H54 (cell line): ENCODE results near the gene DVL1.
"Not testable (repeated sequence)": the region's sequence is repeated elsewhere in the genome, so short reads cannot be mapped to it uniquely, and the experiment has no call there.

ENCODE experiments used
- DNase-seq: peaks from one replicate; pipeline ENCODE4 v3.0.0; 2011; ENCODE audit warnings: low spot score, mixed read lengths; ENCODE audit not compliant: insufficient read length
- FAIRE-seq: peaks from 3 replicates; lab custom pipeline; 2011; peaks lifted over from hg19 to GRCh38; lab: Jason Lieb, UNC
- POLR2A ChIP-seq: IDR thresholded peaks from 2 replicates; pipeline ENCODE4 v1.6.1; 2011; ENCODE audit warnings: low read depth, mild to moderate bottlenecking, low read length

The DVL1 gene

GRCh38 chr1:1349256-1350012 lies at the start of gene DVL1:
DVL1 (minus strand) TSS chr1:1349418; CDS start chr1:1349065, 353 bp downstream.
- DNase-seq (no peak), FAIRE-seq (no peak)
- TF ChIP-seq POLR2A: no peak; the same call in 1 of the 2 replicates

- FAIRE-seq (no peak), DNase-seq (no peak)
- TF ChIP-seq POLR2A: no peak
These were observed 49.5 kb upstream of the DVL1 start for GRCh38 chr1:1398677-1399186.

- no peak for TF ChIP-seq POLR2A
- no peak for FAIRE-seq
These were observed 48.8 kb upstream of the DVL1 start for GRCh38 chr1:1397839-1398523.

GRCh38 chr1:1395166-1395565 lies 45.9 kb upstream of the DVL1 start:
- DNase-seq (no peak), FAIRE-seq (no peak)
- no peak for TF ChIP-seq POLR2A

More at GRCh38 chr1:1397839-1398523, 48.8 kb upstream of the DVL1 start:
- DNase-seq: no peak

- TF ChIP-seq POLR2A: no peak
- FAIRE-seq (no peak), DNase-seq (no peak)
These were observed 44.9 kb upstream of the DVL1 start for GRCh38 chr1:1394116-1394515.

GRCh38 chr1:1393428-1393827 lies 44.2 kb upstream of the DVL1 start:
- no peak for TF ChIP-seq POLR2A

GRCh38 chr1:1393014-1393413 lies 43.8 kb upstream of the DVL1 start:
- DNase-seq (no peak), FAIRE-seq (no peak)
- TF ChIP-seq POLR2A: no peak

More at GRCh38 chr1:1393428-1393827, 44.2 kb upstream of the DVL1 start:
- DNase-seq (no peak), FAIRE-seq (no peak)

- FAIRE-seq: no peak
- no peak for DNase-seq
- TF ChIP-seq POLR2A: no peak
These were observed 42.0 kb upstream of the DVL1 start for GRCh38 chr1:1391225-1391624.

GRCh38 chr1:1390675-1391074 lies 41.5 kb upstream of the DVL1 start:
- no peak for TF ChIP-seq POLR2A
- no peak for DNase-seq
- FAIRE-seq: no peak

- no peak for TF ChIP-seq POLR2A
- no peak for FAIRE-seq
- no peak for DNase-seq
These were observed 38.9 kb upstream of the DVL1 start for GRCh38 chr1:1388078-1388472.

GRCh38 chr1:1387098-1388077 lies 38.2 kb upstream of the DVL1 start:
- no peak for FAIRE-seq
- TF ChIP-seq POLR2A: no peak
- no peak for DNase-seq

- DNase-seq (no peak), FAIRE-seq (no peak)
- no peak for TF ChIP-seq POLR2A
These were observed 36.7 kb upstream of the DVL1 start for GRCh38 chr1:1385931-1386330.

GRCh38 chr1:1385339-1385738 lies 36.1 kb upstream of the DVL1 start:
- not testable (repeated sequence) for FAIRE-seq, DNase-seq

- DNase-seq: no peak
- FAIRE-seq: no peak
These were observed 32.1 kb upstream of the DVL1 start for GRCh38 chr1:1381294-1381693.

More at GRCh38 chr1:1381294-1381693, 32.1 kb upstream of the DVL1 start:
- no peak for TF ChIP-seq POLR2A
